Activated T-cell treated with anti-CD3 and anti-CD28 coated beads for 24 hours (primary cell): ENCODE results near the gene GAK.

Experiments used
- DNase-seq: peaks from one replicate; pipeline ENCODE4 v3.0.0-alpha.2; 2020; ENCODE audit warnings: low read depth

The GAK gene

GRCh38 chr4:964346-965025 is 32.4 kb upstream of the GAK start:
- DNase-seq = no peak

DNA sequence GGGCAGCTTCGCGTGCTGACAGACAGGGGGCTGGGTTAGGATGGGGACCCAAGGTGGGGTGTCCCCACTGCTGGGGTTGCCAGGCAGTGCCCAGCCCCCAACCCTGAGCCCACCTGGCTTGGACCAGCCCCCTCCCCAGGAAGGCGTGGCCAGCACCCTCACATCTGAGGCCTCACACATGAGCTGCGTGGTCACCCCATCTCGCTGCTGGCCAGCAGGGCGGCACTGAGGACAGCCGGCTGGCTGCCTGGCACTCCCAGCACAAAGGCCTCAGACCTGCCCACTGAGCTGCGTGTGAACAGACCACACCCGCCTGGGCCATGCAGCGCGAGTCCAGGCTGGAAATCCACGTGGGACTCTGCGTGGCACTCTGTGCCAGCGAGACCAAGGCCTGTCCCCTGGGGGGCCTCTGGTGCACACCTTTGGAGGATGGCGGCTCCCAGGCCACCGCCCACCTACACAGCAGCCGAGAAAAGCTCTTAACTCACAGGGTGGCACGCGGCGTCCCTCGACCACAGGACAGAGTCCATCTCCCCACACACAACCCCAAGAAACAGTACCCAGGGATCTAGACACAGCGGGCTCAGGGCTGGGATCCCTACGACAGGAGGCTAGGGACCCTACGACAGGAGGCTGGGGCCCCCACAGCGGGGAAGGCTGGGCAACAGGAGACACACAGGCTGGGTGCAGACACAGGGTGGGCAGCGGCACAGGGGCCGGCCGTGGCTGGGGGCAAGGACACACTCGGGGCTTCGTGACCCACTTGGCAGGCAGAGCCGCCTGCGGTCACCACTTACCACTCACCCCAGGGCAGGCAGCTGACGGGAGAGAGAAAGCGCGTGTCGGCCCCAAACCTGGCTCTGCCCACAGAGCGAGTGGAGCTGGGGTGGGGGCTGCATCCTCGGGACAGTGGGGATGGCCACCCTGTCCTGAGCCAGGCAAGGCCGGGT is 31.4 kb upstream of the GAK start:
- DNase-seq = no peak

DNA sequence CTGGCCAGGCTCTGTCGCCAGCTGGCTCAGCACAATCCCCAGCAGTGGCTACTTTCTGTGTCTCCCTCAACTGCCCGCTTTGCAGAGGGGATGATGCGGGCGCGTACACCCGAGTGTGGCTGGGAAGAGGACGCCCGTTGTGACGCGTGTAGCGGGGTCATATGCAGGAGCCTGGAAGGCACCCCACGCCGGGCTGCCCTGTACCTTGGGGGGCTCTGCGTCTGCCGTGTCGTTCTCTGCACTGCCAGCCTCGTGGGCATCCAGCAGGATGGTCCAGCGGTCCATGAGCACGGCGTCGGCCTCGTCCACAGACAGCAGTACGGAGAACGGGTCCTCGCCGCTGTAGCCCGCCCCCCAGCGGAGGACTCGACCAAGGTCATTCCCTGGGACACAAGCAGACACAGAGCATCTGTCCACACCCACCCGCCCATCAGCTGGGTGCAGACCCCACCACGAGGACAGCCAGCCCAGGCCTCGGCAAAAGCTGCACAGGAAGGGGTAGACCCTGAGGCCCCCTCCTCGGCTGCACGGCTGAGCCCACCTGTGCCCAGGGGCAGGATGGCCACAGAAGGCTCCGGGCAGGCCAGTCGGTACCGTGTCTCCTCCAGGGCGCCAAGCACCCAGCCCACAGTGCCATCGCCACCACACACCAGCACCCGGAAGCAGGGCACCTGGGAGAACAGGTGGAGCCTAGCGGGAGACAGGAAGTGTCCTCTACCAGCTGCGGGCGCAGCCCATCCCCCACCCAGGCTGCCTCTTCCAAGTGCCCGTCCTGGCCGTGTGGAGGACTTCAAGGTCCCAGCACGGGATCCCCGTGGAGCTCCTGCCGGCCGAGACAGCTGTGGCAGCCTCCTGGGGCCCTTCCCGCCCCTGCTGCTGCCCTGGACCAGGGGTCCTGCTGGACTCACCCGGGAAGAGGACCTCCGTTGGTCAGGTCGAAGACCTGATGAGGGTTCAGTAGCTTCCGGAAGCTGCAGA is 30.4 kb upstream of the GAK start:
- DNase-seq = no peak

DNA sequence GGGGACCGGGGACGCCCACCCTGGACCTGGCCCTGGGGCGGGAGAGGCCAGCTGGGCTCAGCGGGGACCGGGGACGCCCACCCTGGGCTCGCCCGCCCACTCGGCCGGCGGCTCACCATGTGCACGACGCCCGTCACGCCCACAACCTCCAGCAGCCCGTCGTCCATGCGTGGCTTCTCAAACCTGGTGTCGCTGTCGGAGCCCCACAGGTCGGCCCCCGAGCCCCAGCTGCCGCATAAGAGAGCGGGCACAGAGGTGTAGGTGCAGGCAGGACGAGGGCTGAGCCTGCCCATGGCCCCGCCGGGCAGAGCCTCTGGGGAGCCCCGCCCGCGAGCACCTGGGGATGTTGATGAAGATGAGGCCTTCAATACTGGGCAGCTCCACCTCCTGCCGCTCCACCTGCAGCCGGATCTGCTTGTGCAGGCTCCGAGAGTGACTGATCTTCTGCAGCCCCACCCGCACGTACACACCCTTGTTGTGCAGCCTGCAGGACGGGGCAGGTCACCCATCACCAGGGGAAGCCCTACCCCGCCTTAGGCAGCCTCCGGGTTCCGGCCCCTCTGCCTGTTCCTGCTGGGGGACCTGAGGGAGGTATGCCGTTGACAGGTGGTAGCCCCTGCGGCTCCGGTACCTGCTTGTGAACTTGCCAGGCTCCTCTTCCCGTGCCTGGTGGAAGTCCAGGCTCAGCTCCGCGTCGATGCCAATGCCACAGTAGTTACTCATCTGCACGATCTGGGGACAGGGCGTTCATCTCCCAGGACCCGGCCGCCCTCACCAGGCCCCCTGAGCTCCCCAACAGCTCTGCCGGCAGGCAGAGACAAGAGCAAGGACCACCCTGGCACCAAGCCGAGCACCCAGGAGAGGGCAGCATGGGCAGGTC is 29.5 kb upstream of the GAK start:
- DNase-seq = no peak

DNA sequence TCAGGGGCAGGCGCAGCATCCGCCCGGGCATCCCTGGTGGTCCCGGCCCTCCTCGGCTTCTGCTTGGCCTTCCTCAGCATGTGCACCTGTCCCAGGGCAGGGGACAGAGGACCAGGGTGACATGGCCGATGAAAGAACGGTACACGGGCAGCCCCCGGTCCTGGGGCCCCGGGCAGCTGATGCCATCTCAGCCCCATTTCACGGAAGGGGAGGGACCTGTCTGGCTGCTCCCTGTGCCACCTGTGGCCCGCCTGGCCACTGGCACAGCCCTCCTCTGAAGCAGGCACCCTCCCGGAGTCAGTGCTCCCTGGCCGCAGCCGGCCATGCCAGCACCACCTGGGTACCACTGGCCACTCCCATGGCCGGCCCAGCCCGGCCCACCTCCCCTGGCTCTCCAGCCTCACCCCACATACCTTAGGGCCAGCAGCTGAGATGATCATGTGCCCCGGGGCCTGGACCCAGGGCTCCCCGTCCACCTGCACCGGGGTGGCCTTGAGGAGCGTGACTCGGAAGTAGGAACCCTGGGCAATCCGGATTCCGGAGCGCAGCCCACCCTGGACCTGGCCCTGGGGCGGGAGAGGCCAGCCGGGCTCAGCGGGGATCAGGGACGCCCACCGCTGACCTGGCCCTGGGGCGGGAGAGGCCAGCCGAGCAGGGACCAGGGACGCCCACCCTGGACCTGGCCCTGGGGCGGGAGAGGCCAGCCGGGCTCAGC is 28.7 kb upstream of the GAK start:
- no peak for DNase-seq

DNA sequence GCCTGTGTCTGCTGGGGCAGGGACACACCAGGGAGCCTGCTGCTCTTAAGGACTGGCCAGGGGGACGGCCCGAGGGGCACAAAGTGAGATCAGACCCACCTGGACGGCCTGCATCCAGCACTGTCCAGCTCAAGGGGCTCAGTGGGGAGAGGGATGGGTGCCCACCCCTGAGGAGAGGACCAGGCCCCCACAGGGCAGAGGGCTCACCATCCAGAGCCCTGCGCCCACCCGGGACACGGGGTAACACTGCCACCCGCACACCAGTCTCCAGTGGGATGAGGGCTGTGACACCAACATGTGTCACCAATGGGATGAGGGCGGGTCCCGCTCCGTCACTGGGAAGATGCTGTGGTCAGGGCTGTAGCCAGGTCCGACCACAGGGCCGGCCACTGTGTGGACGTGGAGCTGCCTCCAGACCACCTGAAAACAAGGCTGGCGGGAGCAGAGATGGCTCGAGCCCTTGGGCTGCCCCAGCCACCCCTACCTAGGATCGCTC is 28.1 kb upstream of the GAK start:
- no peak for DNase-seq

GRCh38 chr4:959338-960139 is 27.4 kb upstream of the GAK start:
- no peak for DNase-seq

- DNase-seq = no peak
Measured at GRCh38 chr4:958696-959337, 26.7 kb upstream of the GAK start.

DNA sequence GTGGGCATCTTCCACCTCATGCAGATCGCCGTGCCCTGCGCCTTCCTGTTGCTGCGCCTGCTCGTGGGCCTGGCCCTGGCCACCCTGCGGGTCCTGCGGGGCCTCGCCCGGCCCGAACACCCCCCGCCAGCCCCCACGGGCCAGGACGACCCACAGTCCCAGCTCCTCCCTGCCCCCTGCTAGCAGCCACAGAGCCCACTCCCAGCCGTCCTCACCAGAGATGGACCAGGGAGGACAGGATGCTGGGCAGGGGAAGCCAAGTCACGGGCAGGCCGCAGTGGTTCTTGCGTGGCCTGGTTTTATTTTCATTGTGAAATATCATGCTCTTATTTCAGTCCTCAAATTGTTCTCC is 26.2 kb upstream of the GAK start:
- no peak for DNase-seq

DNA sequence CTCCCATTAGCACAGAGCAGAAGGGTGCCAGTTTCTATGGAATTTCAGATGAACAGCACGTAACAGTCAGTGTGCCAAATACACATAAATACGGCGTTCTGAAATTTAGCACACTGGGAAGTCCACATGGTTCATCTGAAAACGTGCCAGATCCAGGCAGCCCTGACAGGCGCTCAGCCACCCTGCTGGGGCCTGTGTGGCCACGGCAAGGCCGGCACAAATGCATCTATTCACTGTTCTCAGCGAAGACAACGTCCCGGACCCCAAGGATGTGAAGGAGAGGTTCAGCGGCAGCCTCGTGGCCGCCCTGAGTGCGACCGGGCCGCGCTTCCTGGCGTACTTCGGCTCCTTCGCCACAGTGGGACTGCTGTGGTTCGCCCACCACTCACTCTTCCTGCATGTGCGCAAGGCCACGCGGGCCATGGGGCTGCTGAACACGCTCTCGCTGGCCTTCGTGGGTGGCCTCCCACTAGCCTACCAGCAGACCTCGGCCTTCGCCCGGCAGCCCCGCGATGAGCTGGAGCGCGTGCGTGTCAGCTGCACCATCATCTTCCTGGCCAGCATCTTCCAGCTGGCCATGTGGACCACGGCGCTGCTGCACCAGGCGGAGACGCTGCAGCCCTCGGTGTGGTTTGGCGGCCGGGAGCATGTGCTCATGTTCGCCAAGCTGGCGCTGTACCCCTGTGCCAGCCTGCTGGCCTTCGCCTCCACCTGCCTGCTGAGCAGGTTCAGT is 25.6 kb upstream of the GAK start:
- DNase-seq = no peak

- no peak for DNase-seq
Measured at GRCh38 chr4:957231-957580, 25.1 kb upstream of the GAK start.

GRCh38 chr4:956531-957230 is 24.6 kb upstream of the GAK start:
- no peak for DNase-seq

DNA sequence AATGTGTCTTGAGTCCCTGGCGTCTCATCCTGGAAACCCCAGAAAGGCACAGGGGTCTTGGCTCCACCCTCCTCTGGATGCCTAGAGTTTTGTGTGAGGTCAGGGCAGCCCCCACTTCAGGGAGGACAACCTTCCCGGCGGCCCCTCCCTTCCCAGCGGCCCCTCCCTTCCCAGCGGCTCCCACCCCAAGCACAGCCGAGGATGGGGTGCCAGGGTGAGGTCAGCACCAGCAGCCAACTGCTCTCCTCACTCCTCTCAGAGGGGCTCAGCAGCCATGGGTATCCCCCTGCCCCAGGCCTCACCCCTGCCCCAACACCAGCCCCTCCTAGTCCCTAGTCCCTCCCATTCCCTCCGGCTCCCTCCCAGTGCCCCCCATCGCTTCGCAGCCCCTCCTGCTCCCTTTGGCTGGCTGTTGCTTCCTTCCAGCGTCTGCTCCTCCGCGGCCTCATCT is 23.8 kb upstream of the GAK start:
- DNase-seq = no peak

DNA sequence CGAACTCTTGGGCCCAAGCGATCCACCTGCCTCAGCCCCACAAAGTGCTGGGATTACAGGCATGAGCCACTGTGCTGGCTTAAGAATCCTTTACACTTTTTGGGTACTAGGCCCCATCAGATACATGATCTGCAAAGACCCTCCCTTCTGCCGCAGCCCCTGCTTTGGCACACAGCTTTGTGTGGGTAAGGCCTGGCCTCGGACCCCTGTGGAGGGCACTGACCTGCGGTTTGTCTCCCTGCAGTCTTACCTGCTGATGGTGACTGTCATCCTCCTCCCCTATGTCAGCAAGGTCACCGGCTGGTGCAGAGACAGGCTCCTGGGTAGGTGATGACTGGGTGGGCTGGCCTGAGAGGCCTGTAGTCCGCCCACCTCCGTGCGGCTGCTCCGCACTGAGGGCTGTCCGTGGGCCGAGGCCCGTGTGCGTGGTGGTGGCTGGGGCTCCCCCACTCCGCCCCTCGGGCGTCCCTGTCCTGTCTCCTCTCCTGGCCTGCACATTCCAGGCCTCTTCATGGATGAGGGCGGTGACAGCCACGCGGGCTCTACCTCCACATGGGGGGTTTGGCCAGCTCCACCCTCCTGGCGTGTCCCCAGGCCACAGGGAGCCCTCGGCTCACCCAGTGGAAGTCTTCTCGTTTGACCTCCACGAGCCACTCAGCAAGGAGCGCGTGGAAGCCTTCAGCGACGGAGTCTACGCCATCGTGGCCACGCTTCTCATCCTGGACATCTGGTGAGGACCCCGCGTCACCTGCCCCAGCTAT is 23.2 kb upstream of the GAK start:
- no peak for DNase-seq

DNA sequence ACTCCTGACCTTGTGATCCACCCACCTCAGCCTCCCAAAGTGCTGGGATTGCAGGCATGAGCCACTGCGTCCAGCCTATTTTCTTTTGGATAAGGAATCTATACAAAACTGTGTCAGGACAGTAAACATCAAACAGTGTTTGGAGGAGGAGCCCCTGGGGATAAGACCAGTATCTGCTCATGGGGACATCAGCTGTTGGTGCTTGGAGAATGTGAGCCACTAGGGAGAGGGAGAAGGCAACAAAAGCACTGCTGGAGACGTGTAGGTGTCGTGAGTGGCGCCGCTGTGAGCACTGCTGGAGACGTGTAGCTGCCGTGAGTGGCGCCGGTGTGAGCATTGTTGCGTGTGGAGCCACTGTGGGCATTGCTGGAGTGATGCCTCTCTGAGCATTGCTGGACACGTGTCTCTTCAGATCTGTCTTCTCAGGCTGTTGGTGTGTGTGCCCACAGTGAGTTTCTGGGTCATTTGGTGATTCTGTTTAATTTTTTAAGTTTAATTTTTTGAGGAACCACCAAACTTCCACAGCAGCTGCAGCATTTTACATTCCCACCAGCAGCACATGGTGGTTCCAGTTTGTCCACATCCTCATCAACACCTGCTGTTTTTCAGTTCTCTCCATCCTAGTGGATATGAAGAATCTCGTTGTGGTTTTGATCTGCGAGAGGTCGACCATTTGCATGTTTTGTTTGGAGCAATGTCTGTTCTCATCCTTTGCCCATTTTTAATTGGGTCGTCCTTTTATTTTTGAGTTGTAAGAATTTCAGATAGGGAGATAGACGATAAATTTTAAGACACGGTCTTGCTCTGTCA is 22.3 kb upstream of the GAK start:
- no peak for DNase-seq

DNA sequence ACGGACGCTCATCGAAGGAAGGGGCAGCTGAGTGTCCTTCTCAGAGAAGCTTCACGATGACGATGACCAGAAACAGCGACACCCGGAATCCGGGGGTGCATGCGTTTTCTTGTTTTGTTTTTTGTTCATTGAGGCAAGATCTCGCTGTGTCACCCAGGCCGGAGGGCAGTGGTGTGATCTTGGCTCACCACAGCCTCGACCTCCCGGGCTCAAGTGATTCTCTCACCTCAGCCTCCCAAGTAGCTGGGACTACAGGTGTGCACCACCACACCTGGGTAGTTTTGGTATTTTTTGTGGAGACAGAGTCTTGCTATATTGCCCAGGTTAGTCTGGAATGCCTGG is 21.4 kb upstream of the GAK start:
- no peak for DNase-seq
